Measurements from ENCODE around the gene CREB5. TPM values are rescaled to one million over a fixed set of nuclear protein-coding genes. Genes with fewer than 3 reads are reported as not detected.
"Not testable (repeated sequence)": the region's sequence is repeated elsewhere in the genome, so short reads cannot be mapped to it uniquely, and the experiment has no call there.

The CREB5 gene
- total RNA-seq, 1 donor from 2014 or later, result 4.5 TPM

- intact Hi-C loops (cut with micrococcal nuclease), result no loop called here
- DNase-seq (no peak), ATAC-seq (no peak)
Measured at GRCh38 chr7:28798274-28798673, 386.0 kb downstream of the CREB5 start.

- intact Hi-C loops (cut with micrococcal nuclease), result no loop called here
- DNase-seq (no peak), ATAC-seq (no peak)
Measured at GRCh38 chr7:28799619-28800018, 387.3 kb downstream of the CREB5 start.

GRCh38 chr7:28800150-28800549, 387.8 kb downstream of the CREB5 start:
- intact Hi-C loops (cut with micrococcal nuclease), result no loop called here
- ATAC-seq (peak; percentile 66), DNase-seq (peak; percentile 40)

- ATAC-seq, result no peak
- intact Hi-C loops (cut with micrococcal nuclease), result no loop called here
- DNase-seq, result no peak
Measured at GRCh38 chr7:28802450-28802849, 390.1 kb downstream of the CREB5 start.

- no peak for DNase-seq
- no peak for ATAC-seq
- intact Hi-C loops (cut with micrococcal nuclease), result no loop called here
Measured at GRCh38 chr7:28804157-28804556, 391.8 kb downstream of the CREB5 start.

- ATAC-seq, result peak; percentile 66
- intact Hi-C loops (cut with micrococcal nuclease), result no loop called here
- no peak for DNase-seq
Measured at GRCh38 chr7:28804990-28805389, 392.7 kb downstream of the CREB5 start.

- intact Hi-C loops (cut with micrococcal nuclease), result no loop called here
- ATAC-seq, result no peak
- no peak for DNase-seq
Measured at GRCh38 chr7:28806841-28807240, 394.5 kb downstream of the CREB5 start.

GRCh38 chr7:28807396-28807994, 395.2 kb downstream of the CREB5 start:
- ATAC-seq, result no peak
- DNase-seq, result no peak
- intact Hi-C loops (cut with micrococcal nuclease), result no loop called here

GRCh38 chr7:28808796-28809533, 396.6 kb downstream of the CREB5 start:
- ATAC-seq, result no peak
- intact Hi-C loops (cut with micrococcal nuclease), result no loop called here
- peak; percentile 38 for DNase-seq

- peak; percentile 21 for ATAC-seq
- DNase-seq, result no peak
- intact Hi-C loops (cut with micrococcal nuclease), result no loop called here
Measured at GRCh38 chr7:28811008-28811407, 398.7 kb downstream of the CREB5 start.

GRCh38 chr7:28811701-28812430, 399.5 kb downstream of the CREB5 start:
- ATAC-seq (peak; percentile 17), DNase-seq (no peak)
- intact Hi-C loops (cut with micrococcal nuclease), result no loop called here

GRCh38 chr7:28812616-28813015, 400.3 kb downstream of the CREB5 start:
- DNase-seq, result no peak
- no peak for ATAC-seq
- intact Hi-C loops (cut with micrococcal nuclease), result no loop called here

GRCh38 chr7:28813243-28813962, 401.1 kb downstream of the CREB5 start:
- ATAC-seq (peak; percentile 74), DNase-seq (peak; percentile 33)

GRCh38 chr7:28815369-28815927, 403.1 kb downstream of the CREB5 start:
- DNase-seq, result no peak
- intact Hi-C loops (cut with micrococcal nuclease), result no loop called here

More at GRCh38 chr7:28813243-28813962, 401.1 kb downstream of the CREB5 start:
- intact Hi-C loops (cut with micrococcal nuclease), result no loop called here

GRCh38 chr7:28815928-28816373, 403.6 kb downstream of the CREB5 start:
- no peak for DNase-seq
- intact Hi-C loops (cut with micrococcal nuclease), result no loop called here
- ATAC-seq, result no peak

More at GRCh38 chr7:28815369-28815927, 403.1 kb downstream of the CREB5 start:
- ATAC-seq, result no peak

GRCh38 chr7:28818996-28819395, 406.7 kb downstream of the CREB5 start:
- ATAC-seq (no peak), DNase-seq (no peak)
- intact Hi-C loops (cut with micrococcal nuclease), result no loop called here

GRCh38 chr7:28823582-28823981, 411.3 kb downstream of the CREB5 start:
- intact Hi-C loops (cut with micrococcal nuclease), result no loop called here
- ATAC-seq (no peak), DNase-seq (no peak)

GRCh38 chr7:28825817-28826448, 413.6 kb downstream of the CREB5 start:
- intact Hi-C loops (cut with micrococcal nuclease); ATAC-seq: not testable (repeated sequence)

GRCh38 chr7:28830846-28831245, 418.5 kb downstream of the CREB5 start:
- intact Hi-C loops (cut with micrococcal nuclease), result no loop called here

More at GRCh38 chr7:28825817-28826448, 413.6 kb downstream of the CREB5 start:
- DNase-seq, result not testable (repeated sequence)

More at GRCh38 chr7:28830846-28831245, 418.5 kb downstream of the CREB5 start:
- ATAC-seq (no peak), DNase-seq (no peak)

Measured in left ventricle myocardium superior (tissue), 1 donor.